AG04450 (cell line): ENCODE data around the gene TMEM11. TPM values are rescaled to one million over a fixed set of nuclear protein-coding genes. Genes with fewer than 3 reads are reported as not detected.

Experiments used
- CTCF ChIA-PET: fragments of 300-600, 350-600 bp; formaldehyde crosslinking; extraction: SDS; loops from one replicate; lab custom pipeline; 2022; ENCODE audit warnings: antibody characterized with exemption, inconsistent platforms; lab: Charles Lee
- POLR2A ChIA-PET: fragments of 350-600 bp; formaldehyde crosslinking; extraction: SDS; loops from one replicate; lab custom pipeline; 2021; ENCODE audit warnings: antibody characterized with exemption, inconsistent platforms; lab: Yijun Ruan, JAX
- DNase-seq: peaks from one replicate; pipeline ENCODE4 v3.0.0-alpha.2; 2011; ENCODE audit warnings: low read depth, low spot score
- H3K27ac ChIP-seq: one replicate; pipeline ENCODE4 v1.5.1; 2012; ENCODE audit warnings: low read depth, low read length, control low read depth
- H3K27me3 ChIP-seq: one replicate; pipeline ENCODE4 v1.6.0; 2012; ENCODE audit warnings: low read length; ENCODE audit not compliant: control insufficient read depth, insufficient read depth
- H3K4me3 ChIP-seq: 2 replicates; pipeline ENCODE4 v1.5.1; 2011; ENCODE audit warnings: mild to moderate bottlenecking, low read depth, low read length, control low read depth
- H3K9me3 ChIP-seq: 2 replicates; pipeline ENCODE4 v1.5.1; 2012; ENCODE audit warnings: low read length; ENCODE audit not compliant: control insufficient read depth, insufficient read depth
- CTCF ChIP-seq: IDR thresholded peaks from 2 replicates; pipeline ENCODE4 v1.5.1; 2011; ENCODE audit warnings: low read depth, low read length, control low read depth, inconsistent platforms
- polyA plus RNA-seq: library from polyadenylated mRNA; depleted of rRNA; stranded (reverse); fragments of >200 nt; gene quantifications from 2 replicates; pipeline ENCODE4 v1.2.3, GENCODE V29; 2011

Gene TMEM11
- polyA plus RNA-seq, 1 experiment: 27.5 TPM

GRCh38 chr17:21239680-21240368 is 25.9 kb upstream of the TMEM11 start:
- TF ChIP-seq CTCF: peak; percentile 55
- ChIA-PET POLR2A (no interaction called here), CTCF (interaction anchor here (0.6 to 2.0 kb wide), 5 partner anchors 13 to 120 kb away, joined by 3 to 15 read pairs (median 6); no protein-coding TSS in a partner anchor)
- Histone ChIP-seq H3K27me3 (peaks cover 6% of the 10 kb centered on the region), H3K4me3 (no peak overlapping the region), H3K9me3 (no peaks in the 10 kb centered on the region), H3K27ac (no peak overlapping the region)
- no peak for DNase-seq

- ChIA-PET POLR2A (no interaction called here), CTCF (no interaction called here)
- Histone ChIP-seq H3K27ac (no peak overlapping the region), H3K4me3 (no peak overlapping the region), H3K9me3 (peaks cover 5% of the 10 kb centered on the region; the same call in 1 of the 2 replicates), H3K27me3 (peaks cover 6% of the 10 kb centered on the region)
- no peak for DNase-seq
- no peak for TF ChIP-seq CTCF
These were observed 22.0 kb upstream of the TMEM11 start for GRCh38 chr17:21235921-21236320.

GRCh38 chr17:21233581-21234347 is 19.8 kb upstream of the TMEM11 start:
- Histone ChIP-seq H3K27me3 (peaks cover 6% of the 10 kb centered on the region), H3K9me3 (peaks cover 5% of the 10 kb centered on the region; the same call in 1 of the 2 replicates), H3K27ac (no peak overlapping the region), H3K4me3 (no peak overlapping the region)
- no peak for DNase-seq
- ChIA-PET CTCF (no interaction called here), POLR2A (no interaction called here)
- no peak for TF ChIP-seq CTCF

- no peak for TF ChIP-seq CTCF
- peaks cover 5% of the 10 kb centered on the region; the same call in 1 of the 2 replicates for H3K9me3 ChIP-seq
- DNase-seq: no peak
- H3K27me3 ChIP-seq: no peaks in the 10 kb centered on the region
- no peak overlapping the region for H3K4me3 ChIP-seq
- H3K27ac ChIP-seq: no peak overlapping the region
- POLR2A ChIA-PET: no interaction called here
- CTCF ChIA-PET: interaction anchor here (0.6 to 2.7 kb wide), 4 partner anchors 15 to 239 kb away, joined by 3 to 7 read pairs (median 4); no protein-coding TSS in a partner anchor
These were observed 18.2 kb upstream of the TMEM11 start for GRCh38 chr17:21232033-21232749.
